H1 (cell line): ENCODE measurements around the gene CPSF4L. TPM values are rescaled to one million over a fixed set of nuclear protein-coding genes. Genes with fewer than 3 reads are reported as not detected.

Source experiments
- CTCF ChIA-PET: fragments of 300-600 bp; sonication (Branson Sonifier 250); formaldehyde crosslinking; loops from one replicate; lab custom pipeline; 2021; ENCODE audit not compliant: partially characterized antibody; lab: Charles Lee
- POLR2A ChIA-PET: fragments of 300-600 bp; sonication (Branson Sonifier 250); formaldehyde crosslinking; loops from one replicate; lab custom pipeline; 2021; ENCODE audit warnings: inconsistent platforms; ENCODE audit not compliant: partially characterized antibody; lab: Charles Lee
- DNase-seq, 2 experiments: peaks; one replicate each; pipeline versions ENCODE4 v3.0.0 to v3.0.0-alpha.2; 2010 to 2022; ENCODE audit warnings: low spot score in 2 of 2, low read depth in 1 of 2, mixed read lengths in 1 of 2
- FAIRE-seq: peaks from 2 replicates; lab custom pipeline; 2011; peaks lifted over from hg19 to GRCh38; lab: Jason Lieb, UNC
- H2AFZ ChIP-seq: 2 replicates; pipeline ENCODE4 v1.8.1; 2012; ENCODE audit warnings: low read length, inconsistent platforms
- H2AK5ac ChIP-seq: 2 replicates; pipeline ENCODE4 v1.6.1; 2013; ENCODE audit warnings: low read depth, low read length
- H2BK120ac ChIP-seq: replicated peaks from 2 replicates; pipeline ENCODE3; 2013; ENCODE audit warnings: low read depth, low read length, inconsistent platforms
- H2BK12ac ChIP-seq: 2 replicates; pipeline ENCODE4 v1.6.1; 2013; ENCODE audit warnings: low read depth, low read length
- H2BK15ac ChIP-seq: 2 replicates; pipeline ENCODE4 v1.6.1; 2013; ENCODE audit warnings: low read length
- H2BK20ac ChIP-seq: 2 replicates; pipeline ENCODE4 v1.6.1; 2013; ENCODE audit warnings: low read length
- H2BK5ac ChIP-seq: 2 replicates; pipeline ENCODE4 v1.6.1; 2013; ENCODE audit warnings: low read depth, low read length
- H3K14ac ChIP-seq: 2 replicates; pipeline ENCODE4 v1.6.1; 2013; ENCODE audit warnings: inconsistent platforms; ENCODE audit not compliant: insufficient read length
- H3K18ac ChIP-seq: 2 replicates; pipeline ENCODE4 v1.6.1; 2013; ENCODE audit warnings: low read length; ENCODE audit errors: extremely low read depth
- H3K23ac ChIP-seq: 2 replicates; pipeline ENCODE4 v1.6.1; 2013; ENCODE audit warnings: inconsistent platforms; ENCODE audit not compliant: insufficient read length
- H3K23me2 ChIP-seq: 2 replicates; pipeline ENCODE4 v1.6.1; 2013; ENCODE audit warnings: low read depth, low read length
- H3K27ac ChIP-seq: 2 replicates; pipeline ENCODE4 v1.6.1; 2011; ENCODE audit warnings: low read depth, low read length, inconsistent platforms
- H3K27me3 ChIP-seq, 4 experiments: replicated peaks in 1 of 4; 1 replicate in 1 of 4; 2 replicates in 3 of 4; pipeline versions ENCODE4 v1.6.1 to v1.8.1; 2011 to 2013; ENCODE audit warnings: low read length in 3 of 4, mild to moderate bottlenecking in 3 of 4, inconsistent platforms in 2 of 4, mixed read lengths in 2 of 4, moderate library complexity in 1 of 4; ENCODE audit not compliant: control insufficient read depth in 3 of 4, insufficient read depth in 3 of 4; ENCODE audit errors: extremely low read depth in 1 of 4
- H3K36me3 ChIP-seq, 4 experiments: 2 replicates each; pipeline versions ENCODE4 v1.6.1 to v1.8.1; 2011 to 2013; ENCODE audit warnings: mild to moderate bottlenecking in 4 of 4, low read length in 3 of 4, moderate library complexity in 2 of 4, control low read depth in 1 of 4, inconsistent platforms in 1 of 4; ENCODE audit not compliant: insufficient read depth in 4 of 4, control insufficient read depth in 2 of 4
- H3K4ac ChIP-seq: replicated peaks from 2 replicates; pipeline ENCODE3; 2013; ENCODE audit warnings: low read length, low read depth, mixed read lengths, inconsistent platforms; ENCODE audit not compliant: insufficient read length
- H3K4me1 ChIP-seq, 4 experiments: replicated peaks in 1 of 4; 1 replicate in 1 of 4; 2 replicates in 3 of 4; pipeline versions ENCODE4 v1.6.1 to v1.8.1; 2011 to 2013; ENCODE audit warnings: low read length in 3 of 4, inconsistent platforms in 2 of 4, mixed read lengths in 1 of 4; ENCODE audit not compliant: insufficient read depth in 4 of 4, control insufficient read depth in 3 of 4
- H3K4me2 ChIP-seq, 2 experiments: 2 replicates each; pipeline versions ENCODE4 v1.6.1 to v1.8.1; 2011 to 2013; ENCODE audit warnings: low read depth in 2 of 2, low read length in 2 of 2, control low read depth in 1 of 2, inconsistent platforms in 1 of 2, mild to moderate bottlenecking in 1 of 2; ENCODE audit not compliant: insufficient read depth in 1 of 2
- H3K4me3 ChIP-seq, 4 experiments: fragments of 200-600, 300-600 bp in 1 of 4; sonication (generic), shearing (Covaris generic), sonication (Bioruptor Twin) in 1 of 4; 2 replicates each; pipeline versions ENCODE4 v1.5.1 to v1.8.1; 2011 to 2016; ENCODE audit warnings: low read length in 4 of 4, low read depth in 3 of 4, control low read depth in 2 of 4, inconsistent platforms in 2 of 4, mild to moderate bottlenecking in 2 of 4, mixed read lengths in 1 of 4, moderate library complexity in 1 of 4; ENCODE audit not compliant: insufficient read depth in 2 of 4; ENCODE audit errors: extremely low read depth in 1 of 4
- H3K56ac ChIP-seq: replicated peaks from 2 replicates; pipeline ENCODE3; 2013; ENCODE audit warnings: low read depth, mild to moderate bottlenecking, mixed read lengths, low read length, inconsistent platforms; ENCODE audit not compliant: insufficient read length
- H3K79me1 ChIP-seq: 2 replicates; pipeline ENCODE4 v1.6.1; 2013; ENCODE audit warnings: low read depth, low read length, control low read depth
- H3K79me2 ChIP-seq, 2 experiments: 2 replicates each; pipeline versions ENCODE4 v1.6.1 to v1.8.1; 2012 to 2013; ENCODE audit warnings: low read length in 2 of 2, mild to moderate bottlenecking in 2 of 2, inconsistent platforms in 1 of 2; ENCODE audit not compliant: insufficient read depth in 2 of 2, control insufficient read depth in 1 of 2
- H3K9ac ChIP-seq, 4 experiments: replicated peaks in 1 of 4; 1 replicate in 1 of 4; 2 replicates in 3 of 4; pipeline versions ENCODE4 v1.6.1 to v1.8.1; 2011 to 2013; ENCODE audit warnings: low read depth in 3 of 4, low read length in 3 of 4, control low read depth in 2 of 4, mild to moderate bottlenecking in 2 of 4, moderate library complexity in 2 of 4, inconsistent platforms in 1 of 4; ENCODE audit errors: extremely low read depth in 1 of 4
- H3K9me3 ChIP-seq, 2 experiments: 2 replicates each; pipeline versions ENCODE4 v1.6.1 to v1.8.1; 2012 to 2013; ENCODE audit warnings: mild to moderate bottlenecking in 2 of 2, moderate library complexity in 2 of 2, control low read depth in 1 of 2, inconsistent platforms in 1 of 2, low read depth in 1 of 2, low read length in 1 of 2, mixed read lengths in 1 of 2; ENCODE audit not compliant: insufficient read depth in 2 of 2
- H4K20me1 ChIP-seq, 2 experiments: replicated peaks in 1 of 2; 2 replicates each; pipeline versions ENCODE3 to v1.8.1; 2011 to 2013; ENCODE audit warnings: inconsistent platforms in 2 of 2, low read length in 2 of 2, mild to moderate bottlenecking in 1 of 2; ENCODE audit not compliant: insufficient read depth in 2 of 2, control insufficient read depth in 1 of 2
- H4K5ac ChIP-seq: 2 replicates; pipeline ENCODE4 v1.6.1; 2013; ENCODE audit warnings: low read length, low read depth, mixed read lengths, inconsistent platforms; ENCODE audit not compliant: insufficient read length
- H4K8ac ChIP-seq: 2 replicates; pipeline ENCODE4 v1.8.0; 2013; ENCODE audit warnings: mild to moderate bottlenecking, moderate library complexity, low read length, inconsistent platforms; ENCODE audit not compliant: insufficient read depth; ENCODE audit errors: extremely low read depth
- H4K91ac ChIP-seq: replicated peaks from 2 replicates; pipeline ENCODE3; 2013; ENCODE audit warnings: low read length, mixed read lengths, inconsistent platforms; ENCODE audit not compliant: insufficient read length
- ATF2 ChIP-seq: IDR thresholded peaks from 2 replicates; pipeline ENCODE4 v1.6.1; 2012; ENCODE audit warnings: low read length, inconsistent platforms
- CBX5 ChIP-seq: fragments of 300-800, 300-1000 bp; sonication (generic); IDR thresholded peaks from 2 replicates; pipeline ENCODE4 v1.7.1; 2016; ENCODE audit warnings: antibody characterized with exemption, low read length, low read depth
- CBX8 ChIP-seq: fragments of 300-800, 300-1000 bp; sonication (generic); IDR thresholded peaks from 2 replicates; pipeline ENCODE4 v1.7.1; 2016; ENCODE audit warnings: low read depth, low read length, borderline replicate concordance
- CREB1 ChIP-seq: IDR thresholded peaks from 2 replicates; pipeline ENCODE4 v1.6.1; 2012; ENCODE audit warnings: inconsistent platforms
- EZH2 ChIP-seq: fragments of 200-600 bp; sonication (generic); IDR thresholded peaks from 2 replicates; pipeline ENCODE4 v1.7.1; 2012; ENCODE audit warnings: low read depth, mild to moderate bottlenecking, moderate library complexity, low read length, inconsistent platforms; ENCODE audit not compliant: severe bottlenecking
- HDAC6 ChIP-seq: IDR thresholded peaks from one replicate; pipeline ENCODE4 v1.7.1; 2012; ENCODE audit warnings: low read depth, mild to moderate bottlenecking, inconsistent platforms, low read length, moderate library complexity
- JUN ChIP-seq: IDR thresholded peaks from 2 replicates; pipeline ENCODE4 v1.6.1; 2011; ENCODE audit warnings: low read depth, mild to moderate bottlenecking, improper control_type of control experiment, low read length
- KDM5A ChIP-seq: fragments of 200-600 bp; IDR thresholded peaks from 2 replicates; pipeline ENCODE4 v1.7.1; 2012; ENCODE audit warnings: mild to moderate bottlenecking, low read length, inconsistent platforms, mixed read lengths
- MAX ChIP-seq: IDR thresholded peaks from 2 replicates; pipeline ENCODE4 v1.6.1; 2012; ENCODE audit warnings: inconsistent platforms
- POLR2AphosphoS5 ChIP-seq: IDR thresholded peaks from 2 replicates; pipeline ENCODE4 v1.6.1; 2011; ENCODE audit warnings: low read depth, low read length
- SRF ChIP-seq: IDR thresholded peaks from 2 replicates; pipeline ENCODE4 v1.6.1; 2011; ENCODE audit warnings: mild to moderate bottlenecking, low read depth, low read length, moderate library complexity
- TEAD4 ChIP-seq: IDR thresholded peaks from 2 replicates; pipeline ENCODE4 v1.6.1; 2012; ENCODE audit warnings: low read depth, low read length, inconsistent platforms, mixed read lengths
- WGBS, 2 experiments: shearing (Covaris generic) in 1 of 2; methylation state at CpG; one replicate each; pipeline versions ENCODE4 v1.1.6 to v1.1.7; 2013 to 2015; ENCODE audit warnings: low lambda C conversion rate in 2 of 2, mixed read lengths in 2 of 2, inconsistent platforms in 1 of 2, low coverage in 1 of 2, missing lambda C conversion rate in 1 of 2; ENCODE audit not compliant: insufficient replicate concordance in 2 of 2, insufficient coverage in 1 of 2, insufficient read length in 1 of 2; ENCODE audit errors: extremely low coverage in 1 of 2, missing lambda C conversion rate in 1 of 2; 5-methylcytosine and 5-hydroxymethylcytosine counted together
- polyA plus RNA-seq, 7 experiments: library from polyadenylated mRNA; depleted of rRNA in 3 of 7; stranded (reverse) in 5 of 7; unstranded in 2 of 7; fragments of >200 nt in 5 of 7; fragments of 200-250 nt in 2 of 7; gene quantifications; 1 replicate in 5 of 7; 2 replicates in 1 of 7; 4 replicates in 1 of 7; pipeline versions ENCODE4 v1.2.1 to v1.2.3, GENCODE V29; 2011 to 2013; ENCODE audit warnings: missing spikeins in 2 of 7, mixed read lengths in 2 of 7
- total RNA-seq: library from RNA; stranded (reverse); fragmentation: NEBNext Ultra II Directional; extraction: Animal tissue kit (Norgen Biotek cat#: 25700); gene quantifications from 2 replicates; pipeline ENCODE4 v1.2.1, GENCODE V29; 2021

Gene CPSF4L
- total and polyA plus RNA-seq, 2 of the 8 experiments (the other 6 are each of a cell fraction or from before 2014, with no cell fraction given), result not detected

GRCh38 chr17:73280191-73280590 is 18.5 kb upstream of the CPSF4L start:
- Histone ChIP-seq H4K8ac (no peak overlapping the region; the same call in 1 of the 2 replicates), H3K36me3 (no peaks in the 10 kb centered on the region; a peak in 2 of 8 replicates), H2BK20ac (no peak overlapping the region), H2BK15ac (no peak overlapping the region; the same call in 1 of the 2 replicates), H4K5ac (no peak overlapping the region), H3K79me1 (no peaks in the 10 kb centered on the region), H3K79me2 (no peaks in the 10 kb centered on the region), H2AK5ac (no peak overlapping the region), H3K4me3 (no peak overlapping the region), H2BK5ac (no peak overlapping the region), H3K23me2 (no peaks in the 10 kb centered on the region), H3K4ac (no peak overlapping the region), H3K9me3 (no peaks in the 10 kb centered on the region), H4K20me1 (no peaks in the 10 kb centered on the region), H3K27me3 (no peaks in the 10 kb centered on the region), H3K14ac (no peak overlapping the region), H4K91ac (no peak overlapping the region), H3K4me1 (peaks cover 0 to 10% (median 7%) of the 10 kb centered on the region in 4 experiments; a peak in 5 of 7 replicates), H3K18ac (no peak overlapping the region), H3K4me2 (no peak overlapping the region), H3K27ac (no peak overlapping the region), H3K23ac (no peak overlapping the region), H2BK120ac (no peak overlapping the region), H3K9ac (no peak overlapping the region), H2AFZ (no peak overlapping the region), H3K56ac (no peak overlapping the region), H2BK12ac (no peak overlapping the region)
- no peak for FAIRE-seq
- TF ChIP-seq JUN, result no peak
- TF ChIP-seq POLR2AphosphoS5, result no peak
- TF ChIP-seq TEAD4, result no peak
- no peak for TF ChIP-seq ATF2
- TF ChIP-seq EZH2, result no peak
- no peak for TF ChIP-seq CBX8
- no peak for TF ChIP-seq KDM5A
- no peak for TF ChIP-seq SRF
- TF ChIP-seq MAX, result no peak
- TF ChIP-seq CREB1, result no peak
- no peak for TF ChIP-seq HDAC6
- TF ChIP-seq CBX5, result no peak
- ChIA-PET CTCF (interaction anchor here (0.6 to 5.2 kb wide), 3 partner anchors 25 to 129 kb away, joined by 4 to 28 read pairs (median 22); no protein-coding TSS in a partner anchor), POLR2A (interaction anchor here (1.4 kb wide), 1 partner anchor 29 kb away, joined by 3 read pairs; no protein-coding TSS in a partner anchor)
- 96% methylated on average over 12 of the region's 12 CpGs; no CpG with 5 or more reads in 1 of the 2 experiments for WGBS, 2 experiments
- no peak for DNase-seq
